H1 (cell line): Measurements from ENCODE around the gene RELB. TPM values are rescaled to one million over a fixed set of nuclear protein-coding genes. Genes with fewer than 3 reads are reported as not detected.

Experiments used
- CTCF ChIA-PET: fragments of 300-600 bp; sonication (Branson Sonifier 250); formaldehyde crosslinking; loops from one replicate; lab custom pipeline; 2021; ENCODE audit not compliant: partially characterized antibody; lab: Charles Lee
- POLR2A ChIA-PET: fragments of 300-600 bp; sonication (Branson Sonifier 250); formaldehyde crosslinking; loops from one replicate; lab custom pipeline; 2021; ENCODE audit warnings: inconsistent platforms; ENCODE audit not compliant: partially characterized antibody; lab: Charles Lee
- DNase-seq, 2 experiments: peaks; one replicate each; pipeline versions ENCODE4 v3.0.0 to v3.0.0-alpha.2; 2010 to 2022; ENCODE audit warnings: low spot score in 2 of 2, low read depth in 1 of 2, mixed read lengths in 1 of 2
- FAIRE-seq: peaks from 2 replicates; lab custom pipeline; 2011; peaks lifted over from hg19 to GRCh38; lab: Jason Lieb, UNC
- H2AFZ ChIP-seq: 2 replicates; pipeline ENCODE4 v1.8.1; 2012; ENCODE audit warnings: low read length, inconsistent platforms
- H2AK5ac ChIP-seq: 2 replicates; pipeline ENCODE4 v1.6.1; 2013; ENCODE audit warnings: low read depth, low read length
- H2BK120ac ChIP-seq: replicated peaks from 2 replicates; pipeline ENCODE3; 2013; ENCODE audit warnings: low read depth, low read length, inconsistent platforms
- H2BK12ac ChIP-seq: 2 replicates; pipeline ENCODE4 v1.6.1; 2013; ENCODE audit warnings: low read depth, low read length
- H2BK15ac ChIP-seq: 2 replicates; pipeline ENCODE4 v1.6.1; 2013; ENCODE audit warnings: low read length
- H2BK20ac ChIP-seq: 2 replicates; pipeline ENCODE4 v1.6.1; 2013; ENCODE audit warnings: low read length
- H2BK5ac ChIP-seq: 2 replicates; pipeline ENCODE4 v1.6.1; 2013; ENCODE audit warnings: low read depth, low read length
- H3K14ac ChIP-seq: 2 replicates; pipeline ENCODE4 v1.6.1; 2013; ENCODE audit warnings: inconsistent platforms; ENCODE audit not compliant: insufficient read length
- H3K18ac ChIP-seq: 2 replicates; pipeline ENCODE4 v1.6.1; 2013; ENCODE audit warnings: low read length; ENCODE audit errors: extremely low read depth
- H3K23ac ChIP-seq: 2 replicates; pipeline ENCODE4 v1.6.1; 2013; ENCODE audit warnings: inconsistent platforms; ENCODE audit not compliant: insufficient read length
- H3K23me2 ChIP-seq: 2 replicates; pipeline ENCODE4 v1.6.1; 2013; ENCODE audit warnings: low read depth, low read length
- H3K27ac ChIP-seq: 2 replicates; pipeline ENCODE4 v1.6.1; 2011; ENCODE audit warnings: low read depth, low read length, inconsistent platforms
- H3K27me3 ChIP-seq, 4 experiments: replicated peaks in 1 of 4; 1 replicate in 1 of 4; 2 replicates in 3 of 4; pipeline versions ENCODE4 v1.6.1 to v1.8.1; 2011 to 2013; ENCODE audit warnings: low read length in 3 of 4, mild to moderate bottlenecking in 3 of 4, inconsistent platforms in 2 of 4, mixed read lengths in 2 of 4, moderate library complexity in 1 of 4; ENCODE audit not compliant: control insufficient read depth in 3 of 4, insufficient read depth in 3 of 4; ENCODE audit errors: extremely low read depth in 1 of 4
- H3K36me3 ChIP-seq, 4 experiments: 2 replicates each; pipeline versions ENCODE4 v1.6.1 to v1.8.1; 2011 to 2013; ENCODE audit warnings: mild to moderate bottlenecking in 4 of 4, low read length in 3 of 4, moderate library complexity in 2 of 4, control low read depth in 1 of 4, inconsistent platforms in 1 of 4; ENCODE audit not compliant: insufficient read depth in 4 of 4, control insufficient read depth in 2 of 4
- H3K4ac ChIP-seq: replicated peaks from 2 replicates; pipeline ENCODE3; 2013; ENCODE audit warnings: low read length, low read depth, mixed read lengths, inconsistent platforms; ENCODE audit not compliant: insufficient read length
- H3K4me1 ChIP-seq, 4 experiments: replicated peaks in 1 of 4; 1 replicate in 1 of 4; 2 replicates in 3 of 4; pipeline versions ENCODE4 v1.6.1 to v1.8.1; 2011 to 2013; ENCODE audit warnings: low read length in 3 of 4, inconsistent platforms in 2 of 4, mixed read lengths in 1 of 4; ENCODE audit not compliant: insufficient read depth in 4 of 4, control insufficient read depth in 3 of 4
- H3K4me2 ChIP-seq, 2 experiments: 2 replicates each; pipeline versions ENCODE4 v1.6.1 to v1.8.1; 2011 to 2013; ENCODE audit warnings: low read depth in 2 of 2, low read length in 2 of 2, control low read depth in 1 of 2, inconsistent platforms in 1 of 2, mild to moderate bottlenecking in 1 of 2; ENCODE audit not compliant: insufficient read depth in 1 of 2
- H3K4me3 ChIP-seq, 4 experiments: fragments of 200-600, 300-600 bp in 1 of 4; sonication (generic), shearing (Covaris generic), sonication (Bioruptor Twin) in 1 of 4; 2 replicates each; pipeline versions ENCODE4 v1.5.1 to v1.8.1; 2011 to 2016; ENCODE audit warnings: low read length in 4 of 4, low read depth in 3 of 4, control low read depth in 2 of 4, inconsistent platforms in 2 of 4, mild to moderate bottlenecking in 2 of 4, mixed read lengths in 1 of 4, moderate library complexity in 1 of 4; ENCODE audit not compliant: insufficient read depth in 2 of 4; ENCODE audit errors: extremely low read depth in 1 of 4
- H3K56ac ChIP-seq: replicated peaks from 2 replicates; pipeline ENCODE3; 2013; ENCODE audit warnings: low read depth, mild to moderate bottlenecking, mixed read lengths, low read length, inconsistent platforms; ENCODE audit not compliant: insufficient read length
- H3K79me1 ChIP-seq: 2 replicates; pipeline ENCODE4 v1.6.1; 2013; ENCODE audit warnings: low read depth, low read length, control low read depth
- H3K79me2 ChIP-seq, 2 experiments: 2 replicates each; pipeline versions ENCODE4 v1.6.1 to v1.8.1; 2012 to 2013; ENCODE audit warnings: low read length in 2 of 2, mild to moderate bottlenecking in 2 of 2, inconsistent platforms in 1 of 2; ENCODE audit not compliant: insufficient read depth in 2 of 2, control insufficient read depth in 1 of 2
- H3K9ac ChIP-seq, 4 experiments: replicated peaks in 1 of 4; 1 replicate in 1 of 4; 2 replicates in 3 of 4; pipeline versions ENCODE4 v1.6.1 to v1.8.1; 2011 to 2013; ENCODE audit warnings: low read depth in 3 of 4, low read length in 3 of 4, control low read depth in 2 of 4, mild to moderate bottlenecking in 2 of 4, moderate library complexity in 2 of 4, inconsistent platforms in 1 of 4; ENCODE audit errors: extremely low read depth in 1 of 4
- H3K9me3 ChIP-seq, 2 experiments: 2 replicates each; pipeline versions ENCODE4 v1.6.1 to v1.8.1; 2012 to 2013; ENCODE audit warnings: mild to moderate bottlenecking in 2 of 2, moderate library complexity in 2 of 2, control low read depth in 1 of 2, inconsistent platforms in 1 of 2, low read depth in 1 of 2, low read length in 1 of 2, mixed read lengths in 1 of 2; ENCODE audit not compliant: insufficient read depth in 2 of 2
- H4K20me1 ChIP-seq, 2 experiments: replicated peaks in 1 of 2; 2 replicates each; pipeline versions ENCODE3 to v1.8.1; 2011 to 2013; ENCODE audit warnings: inconsistent platforms in 2 of 2, low read length in 2 of 2, mild to moderate bottlenecking in 1 of 2; ENCODE audit not compliant: insufficient read depth in 2 of 2, control insufficient read depth in 1 of 2
- H4K5ac ChIP-seq: 2 replicates; pipeline ENCODE4 v1.6.1; 2013; ENCODE audit warnings: low read length, low read depth, mixed read lengths, inconsistent platforms; ENCODE audit not compliant: insufficient read length
- H4K8ac ChIP-seq: 2 replicates; pipeline ENCODE4 v1.8.0; 2013; ENCODE audit warnings: mild to moderate bottlenecking, moderate library complexity, low read length, inconsistent platforms; ENCODE audit not compliant: insufficient read depth; ENCODE audit errors: extremely low read depth
- H4K91ac ChIP-seq: replicated peaks from 2 replicates; pipeline ENCODE3; 2013; ENCODE audit warnings: low read length, mixed read lengths, inconsistent platforms; ENCODE audit not compliant: insufficient read length
- ASH2L ChIP-seq: fragments of 200-600, 300-600 bp; sonication (generic); IDR thresholded peaks from one replicate; pipeline ENCODE4 v1.7.1; 2017; ENCODE audit warnings: low read length
- POU5F1 ChIP-seq: IDR thresholded peaks from 2 replicates; pipeline ENCODE4 v1.6.1; 2011; ENCODE audit warnings: low read depth, mild to moderate bottlenecking, low read length, moderate library complexity
- SIN3A ChIP-seq, 2 experiments: IDR thresholded peaks in 1 of 2; conservative IDR thresholded peaks in 1 of 2; 2 replicates each; pipeline ENCODE4 v1.6.1; 2011 to 2012; ENCODE audit warnings: low read length in 2 of 2, improper control_type of control experiment in 1 of 2, low read depth in 1 of 2, mild to moderate bottlenecking in 1 of 2
- TAF1 ChIP-seq: IDR thresholded peaks from 2 replicates; pipeline ENCODE4 v1.6.1; 2011; ENCODE audit warnings: mild to moderate bottlenecking, low read depth, low read length
- WGBS, 2 experiments: shearing (Covaris generic) in 1 of 2; methylation state at CpG; one replicate each; pipeline versions ENCODE4 v1.1.6 to v1.1.7; 2013 to 2015; ENCODE audit warnings: low lambda C conversion rate in 2 of 2, mixed read lengths in 2 of 2, inconsistent platforms in 1 of 2, low coverage in 1 of 2, missing lambda C conversion rate in 1 of 2; ENCODE audit not compliant: insufficient replicate concordance in 2 of 2, insufficient coverage in 1 of 2, insufficient read length in 1 of 2; ENCODE audit errors: extremely low coverage in 1 of 2, missing lambda C conversion rate in 1 of 2; 5-methylcytosine and 5-hydroxymethylcytosine counted together
- polyA plus RNA-seq, 7 experiments: library from polyadenylated mRNA; depleted of rRNA in 3 of 7; stranded (reverse) in 5 of 7; unstranded in 2 of 7; fragments of >200 nt in 5 of 7; fragments of 200-250 nt in 2 of 7; gene quantifications; 1 replicate in 5 of 7; 2 replicates in 1 of 7; 4 replicates in 1 of 7; pipeline versions ENCODE4 v1.2.1 to v1.2.3, GENCODE V29; 2011 to 2013; ENCODE audit warnings: missing spikeins in 2 of 7, mixed read lengths in 2 of 7
- total RNA-seq: library from RNA; stranded (reverse); fragmentation: NEBNext Ultra II Directional; extraction: Animal tissue kit (Norgen Biotek cat#: 25700); gene quantifications from 2 replicates; pipeline ENCODE4 v1.2.1, GENCODE V29; 2021

Gene RELB
- total and polyA plus RNA-seq, 2 of the 8 experiments (the other 6 are each of a cell fraction or from before 2014, with no cell fraction given) = 10.0 to 13.1 TPM

- DNase-seq = no peak
- H3K4me2 ChIP-seq = peak overlapping the region; percentile 63 to 99
- POLR2A ChIA-PET = interaction anchor here (0.6 to 8.5 kb wide), 19 partner anchors 8 to 170 kb away, joined by 3 to 230 read pairs (median 4); partner anchors contain the start of gene PPP1R37
Observed at GRCh38 chr19:45074744-45075300, 73.6 kb downstream of the RELB start.

More at GRCh38 chr19:45074744-45075300, 73.6 kb downstream of the RELB start:
- Histone ChIP-seq H4K5ac (no peak overlapping the region), H3K14ac (no peak overlapping the region), H2BK5ac (0 out of 2 replicates have a peak overlapping the region, but pooled peaks have one; percentile 78), H3K9me3 (no peaks in the 10 kb centered on the region), H3K79me2 (peaks cover 0 to 10% of the 10 kb centered on the region in 2 experiments; a peak in 2 of 4 replicates), H3K79me1 (no peaks in the 10 kb centered on the region), H2AFZ (no peak overlapping the region), H3K36me3 (peaks cover 0 to 28% (median 15%) of the 10 kb centered on the region in 4 experiments; a peak in 6 of 8 replicates), H2BK12ac (no peak overlapping the region), H3K23ac (no peak overlapping the region), H3K27me3 (no peaks in the 10 kb centered on the region), H3K56ac (no peak overlapping the region), H3K9ac (no peak overlapping the region; a peak in 1 of 7 replicates), H2BK120ac (no peak overlapping the region), H3K4me3 (peak overlapping the region; percentile 40 to 88 (median 62)), H2BK15ac (no peak overlapping the region; the same call in 1 of the 2 replicates), H4K91ac (no peak overlapping the region), H4K8ac (no peak overlapping the region), H3K18ac (peak overlapping the region; percentile 51; the same call in 1 of the 2 replicates), H2BK20ac (no peak overlapping the region), H3K4ac (no peak overlapping the region), H2AK5ac (no peak overlapping the region), H3K27ac (no peak overlapping the region; the same call in 1 of the 2 replicates), H3K4me1 (peaks cover 13 to 29% (median 15%) of the 10 kb centered on the region in 4 experiments; a peak in 6 of 7 replicates), H3K23me2 (peaks cover 13% of the 10 kb centered on the region), H4K20me1 (peaks cover 2 to 5% of the 10 kb centered on the region in 2 experiments)
- no peak for FAIRE-seq
- TF ChIP-seq ASH2L = no peak
- TF ChIP-seq SIN3A (conservative IDR thresholded peaks at IDR 0.05 in 1 of 2, IDR thresholded peaks at IDR 0.05 in 1 of 2; ENCODE audit: low read depth in 1 of 2, low read length in 2 of 2) = peak; percentile 92 to 93; a peak in 2 of 4 replicates
- TF ChIP-seq TAF1 = peak; percentile 37; the same call in 1 of the 2 replicates
- TF ChIP-seq POU5F1 = no peak
- 40% methylated on average over 11 of the region's 11 CpGs; no CpG with 5 or more reads in 1 of the 2 experiments for WGBS, 2 experiments
- CTCF ChIA-PET = interaction anchor here (0.6 to 2.3 kb wide), 12 partner anchors 9 to 77 kb away, joined by 3 to 12 read pairs (median 3); partner anchors contain the start of gene CLASRP
